ENCODE data around the gene AEBP2.

The AEBP2 gene

GRCh38 chr12:19477071-19477470 lies 37.8 kb downstream of the AEBP2 start:
- Histone ChIP-seq H3K9ac (ENCODE audit: low read length) (no peak overlapping the region), H3K4me2 (ENCODE audit: low read depth, low read length, poor library complexity, severe bottlenecking) (no peak overlapping the region), H3F3A (ENCODE audit: insufficient read depth) (0 out of 2 replicates have a peak, but pooled peaks cover 14% of the 10 kb centered on the region), H3K79me2 (ENCODE audit: insufficient read depth, low read length) (peaks cover 81% of the 10 kb centered on the region), H3K27ac (ENCODE audit: low read depth, low read length) (no peak overlapping the region), H3K4me3 (ENCODE audit: insufficient read depth, low read length, poor library complexity, severe bottlenecking) (no peak overlapping the region), H4K20me1 (ENCODE audit: low read depth, low read length) (peaks cover 4% of the 10 kb centered on the region; the same call in 1 of the 2 replicates), H2AFZ (ENCODE audit: low read depth, low read length, severe bottlenecking) (no peak overlapping the region), H3K27me3 (ENCODE audit: low read length) (no peaks in the 10 kb centered on the region), H3K9me3 (ENCODE audit: insufficient read depth, low read length) (no peaks in the 10 kb centered on the region), H3K9me2 (replicated peaks; ENCODE audit: insufficient read depth, low read length) (no peaks in the 10 kb centered on the region), H3K36me3 (ENCODE audit: low read length) (peaks cover 29% of the 10 kb centered on the region)
- TF ChIP-seq, protein P1, sequence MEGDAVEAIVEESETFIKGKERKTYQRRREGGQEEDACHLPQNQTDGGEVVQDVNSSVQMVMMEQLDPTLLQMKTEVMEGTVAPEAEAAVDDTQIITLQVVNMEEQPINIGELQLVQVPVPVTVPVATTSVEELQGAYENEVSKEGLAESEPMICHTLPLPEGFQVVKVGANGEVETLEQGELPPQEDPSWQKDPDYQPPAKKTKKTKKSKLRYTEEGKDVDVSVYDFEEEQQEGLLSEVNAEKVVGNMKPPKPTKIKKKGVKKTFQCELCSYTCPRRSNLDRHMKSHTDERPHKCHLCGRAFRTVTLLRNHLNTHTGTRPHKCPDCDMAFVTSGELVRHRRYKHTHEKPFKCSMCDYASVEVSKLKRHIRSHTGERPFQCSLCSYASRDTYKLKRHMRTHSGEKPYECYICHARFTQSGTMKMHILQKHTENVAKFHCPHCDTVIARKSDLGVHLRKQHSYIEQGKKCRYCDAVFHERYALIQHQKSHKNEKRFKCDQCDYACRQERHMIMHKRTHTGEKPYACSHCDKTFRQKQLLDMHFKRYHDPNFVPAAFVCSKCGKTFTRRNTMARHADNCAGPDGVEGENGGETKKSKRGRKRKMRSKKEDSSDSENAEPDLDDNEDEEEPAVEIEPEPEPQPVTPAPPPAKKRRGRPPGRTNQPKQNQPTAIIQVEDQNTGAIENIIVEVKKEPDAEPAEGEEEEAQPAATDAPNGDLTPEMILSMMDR (IDR thresholded peaks at IDR 0.05; ENCODE audit: insufficient read depth, low read length, poor library complexity, severe bottlenecking), result no peak
- no peak for TF ChIP-seq EZH2phosphoT487 (conservative IDR thresholded peaks at IDR 0.05; ENCODE audit: low read length)

GRCh38 chr12:19480459-19480858 lies 41.2 kb downstream of the AEBP2 start:
- no peak overlapping the region for H2AFZ ChIP-seq (ENCODE audit: low read depth, low read length, severe bottlenecking)
- H3K9me2 ChIP-seq (replicated peaks; ENCODE audit: insufficient read depth, low read length), result no peaks in the 10 kb centered on the region
- H3F3A ChIP-seq (ENCODE audit: insufficient read depth), result no peaks in the 10 kb centered on the region
- H3K27ac ChIP-seq (ENCODE audit: low read depth, low read length), result no peak overlapping the region
- H3K9me3 ChIP-seq (ENCODE audit: insufficient read depth, low read length), result no peaks in the 10 kb centered on the region
- TF ChIP-seq, protein P1 (IDR thresholded peaks at IDR 0.05; ENCODE audit: insufficient read depth, low read length, poor library complexity, severe bottlenecking), result no peak
- TF ChIP-seq EZH2phosphoT487 (conservative IDR thresholded peaks at IDR 0.05; ENCODE audit: low read length), result no peak
- no peak overlapping the region for H3K9ac ChIP-seq (ENCODE audit: low read length)
- H3K79me2 ChIP-seq (ENCODE audit: insufficient read depth, low read length), result peaks cover 100% of the 10 kb centered on the region
- H3K4me3 ChIP-seq (ENCODE audit: insufficient read depth, low read length, poor library complexity, severe bottlenecking), result no peak overlapping the region
- no peak overlapping the region for H3K4me2 ChIP-seq (ENCODE audit: low read depth, low read length, poor library complexity, severe bottlenecking)
- peaks cover 12% of the 10 kb centered on the region; the same call in 1 of the 2 replicates for H4K20me1 ChIP-seq (ENCODE audit: low read depth, low read length)
- H3K27me3 ChIP-seq (ENCODE audit: low read length), result no peaks in the 10 kb centered on the region
- peaks cover 15% of the 10 kb centered on the region; the same call in 1 of the 2 replicates for H3K36me3 ChIP-seq (ENCODE audit: low read length)

DNA sequence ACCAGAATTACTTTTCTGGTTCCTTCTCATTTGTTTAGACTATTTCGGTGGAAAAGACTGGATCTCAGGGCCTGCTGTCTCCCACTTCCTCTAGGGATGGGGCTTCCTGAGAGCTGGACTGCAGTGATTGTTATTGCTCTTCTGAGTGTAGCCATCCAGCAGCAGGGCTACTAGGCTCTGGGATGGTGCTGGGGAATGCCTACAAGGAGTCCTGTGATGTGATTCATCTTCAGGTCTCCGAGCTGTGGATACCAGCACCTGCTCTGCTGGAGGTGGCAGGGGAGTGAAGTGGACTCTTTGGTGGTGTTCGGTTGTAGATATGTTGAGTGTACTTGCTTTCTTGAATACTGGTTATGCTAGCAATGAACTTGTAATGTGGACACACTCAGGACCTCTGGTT lies 42.7 kb downstream of the AEBP2 start:
- Histone ChIP-seq H3K36me3 (ENCODE audit: low read length) (peaks cover 11% of the 10 kb centered on the region; the same call in 1 of the 2 replicates), H3K4me2 (ENCODE audit: low read depth, low read length, poor library complexity, severe bottlenecking) (no peak overlapping the region), H3K4me3 (ENCODE audit: insufficient read depth, low read length, poor library complexity, severe bottlenecking) (no peak overlapping the region), H3K27ac (ENCODE audit: low read depth, low read length) (no peak overlapping the region), H3K79me2 (ENCODE audit: insufficient read depth, low read length) (peaks cover 100% of the 10 kb centered on the region), H3K9ac (ENCODE audit: low read length) (no peak overlapping the region), H3F3A (ENCODE audit: insufficient read depth) (no peaks in the 10 kb centered on the region), H3K27me3 (ENCODE audit: low read length) (no peaks in the 10 kb centered on the region), H3K9me3 (ENCODE audit: insufficient read depth, low read length) (no peaks in the 10 kb centered on the region), H4K20me1 (ENCODE audit: low read depth, low read length) (peaks cover 8% of the 10 kb centered on the region; the same call in 1 of the 2 replicates), H3K9me2 (replicated peaks; ENCODE audit: insufficient read depth, low read length) (no peaks in the 10 kb centered on the region), H2AFZ (ENCODE audit: low read depth, low read length, severe bottlenecking) (no peak overlapping the region)
- TF ChIP-seq, protein P1 (IDR thresholded peaks at IDR 0.05; ENCODE audit: insufficient read depth, low read length, poor library complexity, severe bottlenecking), result no peak
- TF ChIP-seq EZH2phosphoT487 (conservative IDR thresholded peaks at IDR 0.05; ENCODE audit: low read length), result no peak
